AG09319 (cell line): Measurements from ENCODE around the gene MAML3.
"Not testable (repeated sequence)": the region's sequence is repeated elsewhere in the genome, so short reads cannot be mapped to it uniquely, and the experiment has no call there.

ENCODE experiments used
- DNase-seq: peaks from one replicate; pipeline ENCODE4 v3.0.0-alpha.2; 2010; ENCODE audit warnings: low read depth; ENCODE audit errors: extremely low read depth
- TF ChIP-seq, protein P1 (sequence below): IDR thresholded peaks from 2 replicates; pipeline ENCODE4 v1.5.1; 2011; ENCODE audit warnings: low read depth, mild to moderate bottlenecking, inconsistent platforms, low read length, moderate library complexity

Gene MAML3

DNA sequence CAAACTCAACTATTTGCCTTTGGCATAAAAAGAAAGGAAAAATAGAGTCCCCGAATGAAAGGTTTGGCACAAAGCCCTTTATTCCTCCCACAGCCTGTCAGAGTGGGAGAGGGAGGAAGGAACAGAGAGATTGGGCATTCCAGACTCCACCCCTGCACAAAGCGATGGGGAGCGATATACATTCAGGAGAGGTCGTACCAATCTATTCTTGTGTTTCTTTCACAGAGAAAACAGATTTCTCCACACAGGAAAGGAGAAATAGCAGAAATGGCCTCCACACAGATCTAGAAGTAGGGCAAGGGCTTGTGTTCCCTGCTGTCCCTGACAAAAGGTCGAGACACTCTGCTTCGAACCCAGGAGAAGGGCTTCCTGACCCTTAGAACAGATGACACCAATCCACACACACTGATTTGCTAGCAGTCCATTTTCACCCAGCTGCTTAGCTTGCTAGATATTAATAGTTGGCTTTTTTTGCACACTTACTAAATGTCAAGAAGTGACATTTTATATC lies 197.4 kb downstream of the MAML3 start:
- TF ChIP-seq, protein P1, sequence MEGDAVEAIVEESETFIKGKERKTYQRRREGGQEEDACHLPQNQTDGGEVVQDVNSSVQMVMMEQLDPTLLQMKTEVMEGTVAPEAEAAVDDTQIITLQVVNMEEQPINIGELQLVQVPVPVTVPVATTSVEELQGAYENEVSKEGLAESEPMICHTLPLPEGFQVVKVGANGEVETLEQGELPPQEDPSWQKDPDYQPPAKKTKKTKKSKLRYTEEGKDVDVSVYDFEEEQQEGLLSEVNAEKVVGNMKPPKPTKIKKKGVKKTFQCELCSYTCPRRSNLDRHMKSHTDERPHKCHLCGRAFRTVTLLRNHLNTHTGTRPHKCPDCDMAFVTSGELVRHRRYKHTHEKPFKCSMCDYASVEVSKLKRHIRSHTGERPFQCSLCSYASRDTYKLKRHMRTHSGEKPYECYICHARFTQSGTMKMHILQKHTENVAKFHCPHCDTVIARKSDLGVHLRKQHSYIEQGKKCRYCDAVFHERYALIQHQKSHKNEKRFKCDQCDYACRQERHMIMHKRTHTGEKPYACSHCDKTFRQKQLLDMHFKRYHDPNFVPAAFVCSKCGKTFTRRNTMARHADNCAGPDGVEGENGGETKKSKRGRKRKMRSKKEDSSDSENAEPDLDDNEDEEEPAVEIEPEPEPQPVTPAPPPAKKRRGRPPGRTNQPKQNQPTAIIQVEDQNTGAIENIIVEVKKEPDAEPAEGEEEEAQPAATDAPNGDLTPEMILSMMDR = no peak
- no peak for DNase-seq

GRCh38 chr4:139955600-139955999 lies 198.4 kb downstream of the MAML3 start:
- TF ChIP-seq, protein P1 = no peak
- no peak for DNase-seq

DNA sequence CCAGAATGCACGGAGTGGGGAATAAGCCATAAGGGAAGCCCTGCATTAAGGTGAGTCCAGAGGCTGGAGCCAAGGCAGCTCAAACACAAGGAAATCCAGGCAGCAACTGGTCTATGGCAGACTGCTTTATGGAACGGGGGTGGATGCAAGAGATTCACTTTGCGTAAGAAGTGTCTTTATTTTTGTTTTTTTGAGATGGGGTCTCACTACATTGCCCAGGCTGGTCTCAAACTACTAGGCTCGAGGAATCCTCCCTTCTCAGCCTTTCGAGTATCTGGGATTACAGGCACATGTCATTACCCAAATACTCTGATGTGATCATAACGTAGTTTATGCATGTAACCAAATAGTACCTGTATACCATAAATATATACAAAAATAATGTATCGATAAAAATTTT lies 199.5 kb downstream of the MAML3 start:
- no peak for DNase-seq

DNA sequence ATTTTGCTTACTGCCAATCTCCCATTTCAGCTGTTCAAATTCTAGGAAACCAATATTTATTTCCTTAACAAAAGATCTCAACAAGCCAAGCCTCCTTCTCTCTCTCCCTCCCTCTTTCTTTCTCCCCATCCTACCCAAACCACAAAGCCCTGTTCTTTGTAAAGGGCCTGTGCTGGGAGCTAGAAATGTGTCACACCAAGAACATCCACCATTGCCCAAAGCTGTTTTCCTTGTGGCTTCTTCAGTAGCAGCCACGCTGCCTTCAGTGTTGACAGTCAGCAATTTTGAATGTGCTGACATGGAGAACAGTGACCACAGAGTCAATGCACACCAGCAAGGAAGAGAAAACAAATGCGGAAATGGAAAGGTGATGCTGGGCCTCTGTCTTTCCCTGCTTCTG lies 203.0 kb downstream of the MAML3 start:
- TF ChIP-seq, protein P1 = no peak
- DNase-seq = no peak

More for the DNA sequence above, 199.5 kb downstream of the MAML3 start:
- TF ChIP-seq, protein P1 = no peak

DNA sequence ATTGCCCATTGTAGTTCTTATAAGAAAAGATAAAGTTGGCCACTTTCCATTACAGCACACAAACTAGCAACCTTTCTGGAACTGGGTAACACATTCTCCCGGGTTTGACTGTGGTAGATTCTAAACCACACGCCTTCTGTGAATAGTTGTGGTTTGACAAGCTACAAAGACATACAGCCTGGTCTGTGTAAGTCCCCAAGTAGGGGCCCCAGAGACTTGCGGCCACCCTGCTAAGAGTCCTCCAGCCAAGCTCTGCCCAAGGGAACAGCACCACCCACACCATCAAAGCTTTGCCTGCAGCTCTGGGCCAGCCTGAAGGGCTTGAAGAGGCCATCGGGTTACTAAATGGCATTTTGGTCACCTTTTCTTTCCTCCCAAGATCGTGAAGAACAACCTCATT lies 203.4 kb downstream of the MAML3 start:
- TF ChIP-seq, protein P1 = no peak
- no peak for DNase-seq

DNA sequence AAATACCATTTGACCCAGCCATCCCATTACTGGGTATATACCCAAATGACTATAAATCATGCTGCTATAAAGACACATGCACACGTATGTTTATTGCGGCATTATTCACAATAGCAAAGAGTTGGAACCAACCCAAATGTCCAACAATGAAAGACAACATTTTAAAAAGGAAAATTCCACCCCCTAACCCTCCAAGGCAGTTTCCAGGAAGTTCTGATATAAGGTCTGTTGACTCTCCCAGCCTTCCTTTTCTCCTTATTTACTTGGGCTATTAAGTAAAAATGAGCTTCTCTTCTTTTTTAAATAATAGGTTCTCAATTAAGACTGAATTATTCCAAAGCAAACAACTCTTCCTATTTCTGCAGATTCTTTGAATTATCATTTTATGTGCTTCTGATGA lies 209.1 kb downstream of the MAML3 start:
- DNase-seq = not testable (repeated sequence)

- no peak for DNase-seq
- TF ChIP-seq, protein P1 = no peak
These were observed 210.7 kb downstream of the MAML3 start for GRCh38 chr4:139943277-139943676.

GRCh38 chr4:139942241-139942640 lies 211.7 kb downstream of the MAML3 start:
- TF ChIP-seq, protein P1 = no peak
- DNase-seq = no peak
